HPDE6-E6E7 (cell line): ENCODE data around the gene LYSMD2.
"Not testable (repeated sequence)": the region's sequence is repeated elsewhere in the genome, so short reads cannot be mapped to it uniquely, and the experiment has no call there.

ENCODE experiments used
- DNase-seq: peaks from one replicate; pipeline ENCODE4 v3.0.0; 2011; ENCODE audit warnings: missing footprints; ENCODE audit errors: extremely low spot score

LYSMD2 gene

GRCh38 chr15:51737522-51738305 is at the start of gene LYSMD2:
LYSMD2 (minus strand) TSS chr15:51737655; CDS start chr15:51737622, 33 bp downstream.
- no peak for DNase-seq

GRCh38 chr15:51787130-51787529 is 49.7 kb upstream of the LYSMD2 start:
- not testable (repeated sequence) for DNase-seq

GRCh38 chr15:51783967-51784366 is 46.5 kb upstream of the LYSMD2 start:
- no peak for DNase-seq

GRCh38 chr15:51782357-51782896 is 45.0 kb upstream of the LYSMD2 start:
- DNase-seq: no peak

- no peak for DNase-seq
These were observed 44.1 kb upstream of the LYSMD2 start for GRCh38 chr15:51781506-51781905.

- peak; percentile 32 for DNase-seq
These were observed 43.2 kb upstream of the LYSMD2 start for GRCh38 chr15:51780636-51781035.

GRCh38 chr15:51776952-51777569 is 39.6 kb upstream of the LYSMD2 start:
- peak; percentile 82 for DNase-seq

- DNase-seq: peak; percentile 29
These were observed 38.7 kb upstream of the LYSMD2 start for GRCh38 chr15:51775967-51776816.

GRCh38 chr15:51774916-51775315 is 37.5 kb upstream of the LYSMD2 start:
- DNase-seq: no peak

GRCh38 chr15:51771773-51772172 is 34.3 kb upstream of the LYSMD2 start:
- DNase-seq: no peak

GRCh38 chr15:51770902-51771301 is 33.4 kb upstream of the LYSMD2 start:
- DNase-seq: no peak

- no peak for DNase-seq
These were observed 30.6 kb upstream of the LYSMD2 start for GRCh38 chr15:51768018-51768417.

- no peak for DNase-seq
These were observed 28.9 kb upstream of the LYSMD2 start for GRCh38 chr15:51766341-51766740.

- DNase-seq: no peak
These were observed 28.3 kb upstream of the LYSMD2 start for GRCh38 chr15:51765751-51766150.

GRCh38 chr15:51760805-51761204 is 23.4 kb upstream of the LYSMD2 start:
- no peak for DNase-seq

GRCh38 chr15:51759557-51760070 is 22.2 kb upstream of the LYSMD2 start:
- DNase-seq: no peak

- DNase-seq: no peak
These were observed 21.2 kb upstream of the LYSMD2 start for GRCh38 chr15:51758645-51759044.

GRCh38 chr15:51757450-51757849 is 20.0 kb upstream of the LYSMD2 start:
- DNase-seq: no peak

GRCh38 chr15:51756482-51756881 is 19.0 kb upstream of the LYSMD2 start:
- no peak for DNase-seq

GRCh38 chr15:51755790-51756189 is 18.3 kb upstream of the LYSMD2 start:
- no peak for DNase-seq

GRCh38 chr15:51754267-51754666 is 16.8 kb upstream of the LYSMD2 start:
- no peak for DNase-seq

- no peak for DNase-seq
These were observed 15.4 kb upstream of the LYSMD2 start for GRCh38 chr15:51752888-51753287.
